Measurements from ENCODE around the gene SBNO2.

DNA sequence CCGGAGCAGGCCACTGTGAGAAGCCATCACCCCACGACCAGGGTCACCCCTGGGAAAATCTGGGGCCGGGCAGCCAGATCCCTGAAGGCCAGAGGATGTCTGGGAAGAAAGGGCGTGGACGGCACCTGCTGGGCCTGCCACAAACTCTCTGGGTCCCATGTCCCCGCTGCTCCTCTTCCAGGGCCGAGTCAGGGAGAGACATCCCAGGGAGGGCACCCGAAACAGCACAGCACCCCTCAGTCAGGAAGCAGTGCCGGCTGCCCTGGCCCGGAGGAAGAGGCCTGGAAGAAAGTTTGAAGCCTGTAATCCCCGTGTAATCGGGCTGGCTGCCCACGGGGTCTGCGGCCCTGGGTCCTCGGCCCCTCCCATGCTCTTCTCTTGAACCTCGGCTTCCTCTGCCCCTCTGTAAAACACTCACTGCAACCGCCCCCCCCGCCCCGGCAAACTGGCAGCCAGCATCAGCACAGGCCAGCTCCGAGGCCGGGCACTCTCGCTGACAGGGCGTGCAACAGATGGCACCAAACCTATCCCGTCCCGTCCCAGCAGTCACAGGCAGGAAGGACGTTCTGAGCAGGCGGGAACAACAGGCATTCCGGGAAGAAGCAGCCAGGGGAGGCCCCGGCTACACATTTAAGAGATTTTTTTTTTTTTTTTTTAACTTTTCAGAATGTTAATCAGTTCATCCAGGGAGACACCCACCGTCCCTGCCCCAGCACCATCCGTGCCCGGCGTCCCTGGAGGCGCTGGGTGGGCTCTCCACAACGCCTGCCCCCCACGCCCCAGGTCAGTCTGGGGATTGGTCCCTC, 1.5 kb downstream of the SBNO2 start:
- TF ChIP-seq, protein P1, sequence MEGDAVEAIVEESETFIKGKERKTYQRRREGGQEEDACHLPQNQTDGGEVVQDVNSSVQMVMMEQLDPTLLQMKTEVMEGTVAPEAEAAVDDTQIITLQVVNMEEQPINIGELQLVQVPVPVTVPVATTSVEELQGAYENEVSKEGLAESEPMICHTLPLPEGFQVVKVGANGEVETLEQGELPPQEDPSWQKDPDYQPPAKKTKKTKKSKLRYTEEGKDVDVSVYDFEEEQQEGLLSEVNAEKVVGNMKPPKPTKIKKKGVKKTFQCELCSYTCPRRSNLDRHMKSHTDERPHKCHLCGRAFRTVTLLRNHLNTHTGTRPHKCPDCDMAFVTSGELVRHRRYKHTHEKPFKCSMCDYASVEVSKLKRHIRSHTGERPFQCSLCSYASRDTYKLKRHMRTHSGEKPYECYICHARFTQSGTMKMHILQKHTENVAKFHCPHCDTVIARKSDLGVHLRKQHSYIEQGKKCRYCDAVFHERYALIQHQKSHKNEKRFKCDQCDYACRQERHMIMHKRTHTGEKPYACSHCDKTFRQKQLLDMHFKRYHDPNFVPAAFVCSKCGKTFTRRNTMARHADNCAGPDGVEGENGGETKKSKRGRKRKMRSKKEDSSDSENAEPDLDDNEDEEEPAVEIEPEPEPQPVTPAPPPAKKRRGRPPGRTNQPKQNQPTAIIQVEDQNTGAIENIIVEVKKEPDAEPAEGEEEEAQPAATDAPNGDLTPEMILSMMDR (IDR thresholded peaks at IDR 0.05; ENCODE audit: low read length) = no peak
- no peak for TF ChIP-seq EZH2 (optimal IDR thresholded peaks at IDR 0.05; ENCODE audit: low read depth, low read length)
- no peak for TF ChIP-seq EZH2phosphoT487 (IDR thresholded peaks at IDR 0.05; ENCODE audit: low read length)
